Osteoblast (primary cell): Measurements from ENCODE around the gene DHRS1. TPM values are rescaled to one million over a fixed set of nuclear protein-coding genes. Genes with fewer than 3 reads are reported as not detected.

Source experiments
- DNase-seq: peaks from one replicate; pipeline ENCODE4 v3.0.0; 2011; ENCODE audit warnings: low spot score, mixed read lengths; ENCODE audit not compliant: insufficient read length; ENCODE audit errors: missing footprints
- H2AFZ ChIP-seq: 2 replicates; pipeline ENCODE4 v1.6.0; 2011; ENCODE audit warnings: mild to moderate bottlenecking, low read length
- H3K27ac ChIP-seq: 2 replicates; pipeline ENCODE4 v1.5.1; 2011; ENCODE audit warnings: mild to moderate bottlenecking, low read depth, low read length, moderate library complexity
- H3K27me3 ChIP-seq: 2 replicates; pipeline ENCODE4 v1.6.0; 2012; ENCODE audit warnings: mild to moderate bottlenecking, control low read depth, inconsistent platforms, low read length, moderate library complexity; ENCODE audit not compliant: insufficient read depth
- H3K36me3 ChIP-seq: 2 replicates; pipeline ENCODE4 v1.5.1; 2011; ENCODE audit warnings: mild to moderate bottlenecking, low read length, control low read depth, moderate library complexity; ENCODE audit not compliant: insufficient read depth
- H3K4me1 ChIP-seq: 2 replicates; pipeline ENCODE4 v1.5.1; 2011; ENCODE audit warnings: mild to moderate bottlenecking, low read length, control low read depth, moderate library complexity; ENCODE audit not compliant: insufficient read depth
- H3K4me2 ChIP-seq: 2 replicates; pipeline ENCODE4 v1.6.0; 2011; ENCODE audit warnings: mild to moderate bottlenecking, low read length; ENCODE audit not compliant: insufficient read depth
- H3K4me3 ChIP-seq: fragments of 200-600 bp; sonication (generic); 3 replicates; pipeline ENCODE4 v1.5.1; 2012; ENCODE audit warnings: mild to moderate bottlenecking, low read length, inconsistent platforms; ENCODE audit not compliant: insufficient read depth
- H3K79me2 ChIP-seq: 2 replicates; pipeline ENCODE4 v1.6.0; 2012; ENCODE audit warnings: mild to moderate bottlenecking, low read length, control low read depth, inconsistent platforms; ENCODE audit not compliant: insufficient read depth
- H3K9me3 ChIP-seq: 2 replicates; pipeline ENCODE4 v1.5.1; 2011; ENCODE audit warnings: low read depth, low read length, control low read depth
- H4K20me1 ChIP-seq: 2 replicates; pipeline ENCODE4 v1.6.0; 2012; ENCODE audit warnings: mild to moderate bottlenecking, low read length, control low read depth; ENCODE audit not compliant: insufficient read depth
- CTCF ChIP-seq: IDR thresholded peaks from 2 replicates; pipeline ENCODE4 v1.5.1; 2011; ENCODE audit warnings: mild to moderate bottlenecking, low read depth, low read length, moderate library complexity; ENCODE audit errors: extremely low read depth
- total RNA-seq: library from RNA; depleted of rRNA; stranded (reverse); fragments of >200 nt; gene quantifications from 2 replicates; pipeline ENCODE4 v1.2.3, GENCODE V29; 2012

DHRS1 gene
- total RNA-seq, 1 donor, result 9.8 TPM

DNA sequence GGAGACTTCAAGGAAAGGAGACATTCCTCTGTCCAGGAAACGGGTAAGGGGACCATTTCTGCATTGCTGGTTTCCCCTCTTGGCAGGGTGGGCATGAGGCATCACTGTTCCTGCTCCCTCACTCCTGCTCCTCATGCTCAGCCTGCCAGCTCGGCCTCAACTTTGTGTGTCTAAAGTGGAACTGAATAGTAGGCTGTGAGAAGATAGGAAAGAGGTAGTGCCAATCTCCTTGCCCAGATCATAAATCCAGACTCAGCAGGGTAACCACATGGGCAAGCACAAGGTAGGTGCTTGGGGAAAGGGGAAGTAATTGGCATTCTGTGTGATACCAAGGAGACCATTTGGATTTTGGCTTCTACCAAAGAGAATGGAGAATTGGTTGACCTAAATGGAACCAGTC, 14.3 kb upstream of the DHRS1 start:
- Histone ChIP-seq H2AFZ (no peak overlapping the region), H3K9me3 (no peaks in the 10 kb centered on the region), H3K27me3 (peaks cover 7% of the 10 kb centered on the region), H4K20me1 (no peaks in the 10 kb centered on the region), H3K4me1 (peaks cover 23% of the 10 kb centered on the region), H3K36me3 (no peaks in the 10 kb centered on the region), H3K4me3 (no peak overlapping the region), H3K27ac (no peak overlapping the region), H3K79me2 (no peaks in the 10 kb centered on the region), H3K4me2 (no peak overlapping the region)
- peak; percentile 69 for DNase-seq
- no peak for TF ChIP-seq CTCF

DNA sequence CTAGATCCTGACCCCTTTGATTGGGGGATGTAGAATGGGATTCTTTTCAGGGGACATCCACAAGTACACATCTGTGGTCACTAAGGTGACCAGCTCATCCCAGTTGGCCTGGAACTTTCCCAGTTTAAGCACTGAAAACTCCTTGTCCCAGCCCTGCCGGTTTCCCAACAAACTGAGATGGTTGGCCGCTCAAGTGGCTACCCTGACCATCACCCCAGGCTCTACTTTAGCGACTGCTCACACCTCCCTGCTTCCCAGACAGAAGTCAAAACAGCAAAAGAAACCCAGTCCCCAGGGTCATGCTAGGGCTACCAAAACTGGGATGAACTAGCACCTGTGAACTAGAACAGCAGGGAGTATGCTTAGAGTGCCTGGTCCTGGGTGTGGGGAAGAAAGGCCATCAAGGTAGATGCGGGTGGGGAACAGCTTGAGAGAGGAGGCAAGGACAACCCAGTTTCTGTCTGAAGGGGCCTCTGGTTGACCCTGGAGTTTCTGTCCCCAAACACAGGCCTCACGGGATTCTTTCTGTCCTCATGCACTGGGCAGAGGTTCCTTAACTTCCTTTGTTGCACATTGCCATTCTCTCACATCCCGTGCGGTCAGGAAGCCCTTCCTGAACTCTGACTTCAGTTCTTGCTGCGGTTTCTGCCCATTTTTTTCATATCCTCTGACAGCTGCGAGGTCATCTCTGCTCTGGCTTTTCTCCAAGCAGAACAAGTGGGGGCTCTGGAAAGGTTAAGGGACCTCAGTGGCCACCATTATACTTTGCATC, 13.3 kb upstream of the DHRS1 start:
- peaks cover 23% of the 10 kb centered on the region for H3K4me1 ChIP-seq
- H2AFZ ChIP-seq, result no peak overlapping the region
- no peak overlapping the region for H3K27ac ChIP-seq
- H3K79me2 ChIP-seq, result no peaks in the 10 kb centered on the region
- no peaks in the 10 kb centered on the region for H3K9me3 ChIP-seq
- no peak overlapping the region for H3K4me2 ChIP-seq
- DNase-seq, result peak; percentile 62
- no peaks in the 10 kb centered on the region for H4K20me1 ChIP-seq
- no peak overlapping the region for H3K4me3 ChIP-seq
- peaks cover 7% of the 10 kb centered on the region for H3K27me3 ChIP-seq
- no peaks in the 10 kb centered on the region for H3K36me3 ChIP-seq
- TF ChIP-seq CTCF, result no peak

DNA sequence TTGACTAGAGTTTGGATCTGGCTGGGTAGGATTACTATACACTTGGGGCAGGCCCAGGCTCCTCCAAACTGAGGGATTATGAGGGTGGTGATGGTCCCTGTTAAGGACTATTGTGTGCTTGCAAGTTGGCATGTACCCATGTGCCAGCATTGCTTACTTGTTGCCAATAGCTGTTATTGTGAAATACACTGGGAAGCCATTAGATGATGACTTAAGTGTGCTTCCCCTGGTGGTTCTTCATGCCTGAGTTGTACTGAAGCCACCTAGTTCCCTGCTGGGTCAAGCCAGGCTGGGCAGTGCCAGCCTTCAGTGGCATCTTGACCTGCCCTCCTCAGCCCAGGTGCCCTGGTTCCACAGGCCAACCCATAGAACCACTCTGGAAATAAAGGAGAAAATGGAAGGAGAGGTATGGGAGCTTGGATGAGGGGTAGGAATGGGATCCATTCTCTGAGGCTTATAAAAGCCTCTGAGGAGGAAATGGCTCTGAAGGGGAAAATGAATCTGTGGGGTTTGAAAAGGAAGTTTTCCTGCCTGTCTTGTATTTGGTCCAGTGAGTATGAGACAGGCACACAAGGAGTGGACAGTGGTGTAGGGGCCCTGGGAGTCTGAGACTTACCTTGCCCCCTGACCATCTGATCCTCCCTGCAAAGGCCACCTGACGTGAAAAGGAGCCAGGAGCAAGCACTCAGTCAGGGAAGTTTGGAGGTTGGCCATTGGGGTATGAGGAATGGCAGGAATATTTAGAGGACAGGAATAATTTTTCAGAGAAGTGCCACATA, 12.4 kb upstream of the DHRS1 start:
- Histone ChIP-seq H2AFZ (no peak overlapping the region), H3K4me1 (peaks cover 15% of the 10 kb centered on the region), H3K27ac (no peak overlapping the region), H3K27me3 (peaks cover 6% of the 10 kb centered on the region), H3K9me3 (no peaks in the 10 kb centered on the region), H3K36me3 (no peaks in the 10 kb centered on the region), H3K4me2 (peak overlapping the region; percentile 15), H3K4me3 (peak overlapping the region; percentile 63), H3K79me2 (no peaks in the 10 kb centered on the region), H4K20me1 (no peaks in the 10 kb centered on the region)
- DNase-seq, result peak; percentile 77
- TF ChIP-seq CTCF, result no peak
